K562 (cell line): ENCODE data around the gene STXBP4.

ENCODE experiments used
- CTCF ChIP-seq, 3 experiments: IDR thresholded peaks in 2 of 3; conservative IDR thresholded peaks in 1 of 3; 2 replicates each; pipeline ENCODE4 v1.5.1; 2011 to 2012; ENCODE audit warnings: low read length in 3 of 3, mild to moderate bottlenecking in 3 of 3, control low read depth in 2 of 3, improper control_type of control experiment in 1 of 3, inconsistent platforms in 1 of 3, low read depth in 1 of 3, mixed read lengths in 1 of 3, moderate library complexity in 1 of 3; ENCODE audit not compliant: insufficient read depth in 2 of 3
- E2F6 ChIP-seq, 2 experiments: IDR thresholded peaks; 2 replicates each; pipeline ENCODE4 v1.6.1; 2011; ENCODE audit warnings: borderline replicate concordance in 1 of 2, control low read depth in 1 of 2, low read depth in 1 of 2, low read length in 1 of 2, mild to moderate bottlenecking in 1 of 2, mixed read lengths in 1 of 2, moderate library complexity in 1 of 2; ENCODE audit not compliant: insufficient read depth in 1 of 2, insufficient read length in 1 of 2, poor library complexity in 1 of 2, severe bottlenecking in 1 of 2; ENCODE audit errors: extremely low read depth in 1 of 2
- EP300 ChIP-seq: IDR thresholded peaks from 2 replicates; pipeline ENCODE4 v1.6.1; 2012; ENCODE audit warnings: low read length, improper control_type of control experiment
- NCOR1 ChIP-seq: fragments of 450-650 bp; IDR thresholded peaks from 2 replicates; pipeline ENCODE4 v1.6.1; 2016; ENCODE audit warnings: mild to moderate bottlenecking, moderate library complexity
- SIX5 ChIP-seq, 2 experiments: IDR thresholded peaks; 2 replicates each; pipeline ENCODE4 v1.6.1; 2011; ENCODE audit warnings: low read length in 2 of 2, borderline replicate concordance in 1 of 2, low read depth in 1 of 2, mild to moderate bottlenecking in 1 of 2, moderate library complexity in 1 of 2; ENCODE audit not compliant: insufficient read depth in 1 of 2
- SMAD3 ChIP-seq: fragments of 450-650 bp; formaldehyde crosslinking; conservative IDR thresholded peaks from 2 replicates; pipeline ENCODE4 v1.4.0; 2020; ENCODE audit warnings: mild to moderate bottlenecking
- SMC3 ChIP-seq: conservative IDR thresholded peaks from 2 replicates; pipeline ENCODE4 v1.6.1; 2011; ENCODE audit warnings: low read depth, low read length, improper control_type of control experiment; ENCODE audit not compliant: insufficient read depth
- SP1 ChIP-seq: sonication (generic); formaldehyde crosslinking; IDR thresholded peaks from 2 replicates; pipeline ENCODE4 v1.8.1; 2022; ENCODE audit warnings: mild to moderate bottlenecking, missing genetic modification reagents
- SPI1 ChIP-seq: IDR thresholded peaks from 2 replicates; pipeline ENCODE4 v1.6.1; 2011; ENCODE audit warnings: low read depth, low read length, control low read depth, borderline replicate concordance
- TAF1 ChIP-seq: IDR thresholded peaks from 2 replicates; pipeline ENCODE4 v1.6.1; 2011; ENCODE audit warnings: mild to moderate bottlenecking, low read length, moderate library complexity; ENCODE audit not compliant: insufficient read depth, control insufficient read depth, severe bottlenecking; ENCODE audit errors: extremely low read depth
- TFAP4 ChIP-seq: sonication (generic); formaldehyde crosslinking; IDR thresholded peaks from 2 replicates; pipeline ENCODE4 v1.8.0; 2022; ENCODE audit warnings: missing genetic modification reagents, mild to moderate bottlenecking, moderate library complexity, borderline replicate concordance
- UBTF ChIP-seq, 2 experiments: IDR thresholded peaks; 2 replicates each; pipeline ENCODE4 v1.6.1; 2012; ENCODE audit warnings: improper control_type of control experiment in 2 of 2, low read depth in 2 of 2, low read length in 2 of 2, borderline replicate concordance in 1 of 2
- USF2 ChIP-seq: sonication (generic); formaldehyde crosslinking; IDR thresholded peaks from 2 replicates; pipeline ENCODE4 v1.5.0; 2020; ENCODE audit warnings: missing genetic modification reagents
- ZNF644 ChIP-seq: fragments of 200-800 bp; sonication (Bioruptor generic); IDR thresholded peaks from 2 replicates; pipeline ENCODE4 v1.6.1; 2016; ENCODE audit warnings: low read depth, missing genetic modification characterization, missing compliant biosample characterization

GRCh38 chr17:54920819-54921218 is 47.7 kb upstream of the STXBP4 start:
- TF ChIP-seq TAF1 (no peak), E2F6 (IDR thresholded peaks at IDR 0.05; ENCODE audit: borderline replicate concordance in 1 of 2, extremely low read depth in 1 of 2, insufficient read depth in 1 of 2, insufficient read length in 1 of 2, low read depth in 1 of 2, low read length in 1 of 2, poor library complexity in 1 of 2, severe bottlenecking in 1 of 2) (no peak), SPI1 (no peak), TFAP4 (CRISPR knock-in tag) (no peak), SP1 (CRISPR knock-in tag) (no peak), CTCF (IDR thresholded peaks at IDR 0.05 in 2 of 3, conservative IDR thresholded peaks at IDR 0.05 in 1 of 3; ENCODE audit: insufficient read depth in 2 of 3, low read depth in 1 of 3, low read length in 3 of 3) (no peak), SIX5 (IDR thresholded peaks at IDR 0.05; ENCODE audit: borderline replicate concordance in 1 of 2, insufficient read depth in 1 of 2, low read depth in 1 of 2, low read length in 2 of 2) (no peak), UBTF (IDR thresholded peaks at IDR 0.05; ENCODE audit: borderline replicate concordance in 1 of 2, low read depth in 2 of 2, low read length in 2 of 2) (no peak), NCOR1 (no peak), USF2 (no peak), SMC3 (no peak), EP300 (no peak), SMAD3 (CRISPR knock-in tag) (no peak), ZNF644 (tag) (no peak)
